Aorta (tissue), 5 donors: ENCODE data around the gene PTPRD. TPM values are rescaled to one million over a fixed set of nuclear protein-coding genes. Genes with fewer than 3 reads are reported as not detected.
"Not testable (repeated sequence)": the region's sequence is repeated elsewhere in the genome, so short reads cannot be mapped to it uniquely, and the experiment has no call there.

Experiments
- ATAC-seq: fragments of 200-7000 bp; cut with Tn5 transposase; one replicate; pipeline ENCODE4 v1.9.1; 2022; ENCODE audit warnings: moderate library complexity; ENCODE audit not compliant: low FRiP score
- DNase-seq, 2 donors: peaks; one replicate each; pipeline ENCODE4 v3.0.0-alpha.2; 2020
- H3K27ac ChIP-seq, 2 donors: one replicate each; pipeline ENCODE4 v1.5.1; 2013; ENCODE audit warnings: low read length in 2 of 2, mild to moderate bottlenecking in 2 of 2, moderate library complexity in 2 of 2, control low read depth in 1 of 2, inconsistent platforms in 1 of 2, low read depth in 1 of 2
- H3K27me3 ChIP-seq, 2 donors: one replicate each; pipeline ENCODE4 v1.6.1; 2013; ENCODE audit warnings: control low read depth in 1 of 2, low read length in 1 of 2, mild to moderate bottlenecking in 1 of 2, moderate library complexity in 1 of 2; ENCODE audit not compliant: insufficient read depth in 2 of 2, control insufficient read depth in 1 of 2
- H3K36me3 ChIP-seq, 2 donors: one replicate each; pipeline ENCODE4 v1.6.1; 2013; ENCODE audit warnings: control low read depth in 1 of 2, low read length in 1 of 2, mild to moderate bottlenecking in 1 of 2; ENCODE audit not compliant: insufficient read depth in 2 of 2, control insufficient read depth in 1 of 2
- H3K4me1 ChIP-seq, 2 donors: one replicate each; pipeline ENCODE4 v1.6.1; 2013; ENCODE audit warnings: low read length in 2 of 2, control low read depth in 1 of 2, mild to moderate bottlenecking in 1 of 2, moderate library complexity in 1 of 2; ENCODE audit not compliant: insufficient read depth in 2 of 2, control insufficient read depth in 1 of 2
- H3K4me3 ChIP-seq, 2 donors: one replicate each; pipeline ENCODE4 v1.5.1; 2013; ENCODE audit warnings: low read length in 2 of 2, control low read depth in 1 of 2, mild to moderate bottlenecking in 1 of 2
- H3K9me3 ChIP-seq: one replicate; pipeline ENCODE4 v1.6.1; 2013; ENCODE audit warnings: mild to moderate bottlenecking, low read length; ENCODE audit not compliant: control insufficient read depth
- WGBS, 2 donors: extraction: QIAGEN DNeasy Blood & Tissue Kit; methylation state at CpG; one replicate each; pipeline ENCODE4 v1.1.7; 2013; 5-methylcytosine and 5-hydroxymethylcytosine counted together
- intact Hi-C, 2 donors: fragments of 100-400 bp; cut with DNase I; formaldehyde crosslinking; loops; one replicate each; pipeline versions ENCODE4 v1.14.2 to v1.15.0; 2022
- polyA plus RNA-seq, 2 donors: library from polyadenylated mRNA; stranded (reverse); fragments of 200-250 nt; gene quantifications; one replicate each; pipeline ENCODE4 v1.2.3, GENCODE V29; 2013
- total RNA-seq, 2 donors: library from RNA; stranded (reverse); fragmentation: NEBNext Ultra II Directional; extraction: Animal tissue kit (Norgen Biotek cat#: 25700); gene quantifications; one replicate each; pipeline ENCODE4 v1.2.1, GENCODE V29; 2021
- donor health status: healthy with polysubstance abuse.
- donor health status: Bipolar disorder and iron deficiency.
- donor health status: DM: no; HTN: no; CAD: no.
- donor health status: DM: no; HTN: no; CAD: no.
- donor health status: DM: yes; HTN: yes; CAD: no.

PTPRD gene
- total and polyA plus RNA-seq, 4 donors, result 1.5 to 92.0 (median 29.4) TPM

DNA sequence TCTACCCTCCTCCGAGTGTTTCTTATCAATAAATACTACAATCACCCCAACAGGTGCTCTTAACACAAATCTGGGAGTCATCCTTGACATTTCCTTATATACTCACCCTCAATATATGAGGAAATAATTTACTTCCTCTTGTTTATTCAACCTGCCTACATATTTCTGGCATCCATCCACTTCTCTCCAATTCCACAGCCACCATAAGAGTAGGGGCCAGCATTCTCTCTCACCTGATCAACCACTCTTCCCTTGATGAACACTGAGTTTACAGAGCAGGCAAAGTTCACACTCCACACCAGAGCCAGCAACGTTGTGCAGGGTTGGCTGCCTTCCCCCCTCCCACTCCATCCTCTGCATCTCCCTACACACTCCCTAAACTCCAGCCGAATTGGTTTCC, 1908.9 kb downstream of the PTPRD start:
- no peaks in the 10 kb centered on the region for H3K36me3 ChIP-seq
- H3K27ac ChIP-seq, result no peak overlapping the region
- no peak overlapping the region for H3K4me3 ChIP-seq
- 62 to 68% methylated on average over 3 of the region's 3 CpGs for WGBS, 2 donors
- H3K9me3 ChIP-seq, result no peaks in the 10 kb centered on the region
- H3K4me1 ChIP-seq, result no peaks in the 10 kb centered on the region
- H3K27me3 ChIP-seq, result no peaks in the 10 kb centered on the region
- no peak for DNase-seq
- ATAC-seq, result no peak
- intact Hi-C loops, result no loop called here

DNA sequence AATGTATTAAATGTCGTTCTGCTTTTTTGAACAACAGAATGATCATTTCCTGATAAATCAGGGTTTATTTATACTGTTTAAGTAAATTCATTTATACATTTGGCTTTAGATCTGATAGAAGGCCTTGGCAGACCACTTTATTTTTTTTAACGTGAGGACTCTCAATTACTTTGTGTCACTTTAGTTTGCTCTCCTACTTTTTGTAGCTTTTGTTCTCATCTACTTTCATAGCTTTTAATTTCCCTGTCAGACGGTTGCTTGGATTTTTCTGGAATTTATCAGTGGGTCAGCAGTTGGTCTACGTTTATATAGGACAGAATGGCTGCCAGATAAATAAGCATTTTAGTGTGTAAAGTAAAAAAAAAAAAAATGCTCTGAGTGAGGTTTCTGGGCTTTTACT, 1910.9 kb downstream of the PTPRD start:
- H3K4me1 ChIP-seq, result no peaks in the 10 kb centered on the region
- no peaks in the 10 kb centered on the region for H3K27me3 ChIP-seq
- H3K9me3 ChIP-seq, result no peaks in the 10 kb centered on the region
- no peak overlapping the region for H3K27ac ChIP-seq
- no peaks in the 10 kb centered on the region for H3K36me3 ChIP-seq
- H3K4me3 ChIP-seq, result no peak overlapping the region
- intact Hi-C loops, result no loop called here
- 29 to 30% methylated on average over 4 of the region's 4 CpGs for WGBS, 2 donors
- DNase-seq, result no peak
- ATAC-seq, result no peak

DNA sequence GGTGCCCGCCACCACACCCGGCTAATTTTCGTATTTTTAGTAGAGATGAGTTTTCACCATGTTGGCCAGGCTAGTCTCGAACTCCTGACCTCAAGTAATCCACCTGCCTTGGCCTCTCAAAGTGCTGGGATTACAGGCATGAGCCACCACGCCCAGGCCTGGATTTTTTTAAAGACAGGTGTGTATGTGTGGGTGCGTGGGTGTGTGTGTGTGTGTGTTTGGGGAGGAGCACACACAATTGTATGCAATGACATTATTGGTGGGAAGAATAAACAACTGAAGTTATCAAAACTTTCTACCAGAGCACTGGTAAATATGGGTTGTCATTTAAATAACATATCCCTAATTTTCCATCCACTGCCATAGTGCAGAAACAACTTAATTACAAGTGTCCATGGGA, 1915.2 kb downstream of the PTPRD start:
- WGBS, 2 donors, result 95 to 97% methylated on average over 6 of the region's 6 CpGs
- H3K4me3 ChIP-seq, H3K9me3 ChIP-seq, ATAC-seq, H3K4me1 ChIP-seq, DNase-seq, H3K27ac ChIP-seq, H3K27me3 ChIP-seq, intact Hi-C loops, H3K36me3 ChIP-seq: not testable (repeated sequence)

GRCh38 chr9:8696516-8696915, 1916.3 kb downstream of the PTPRD start:
- Histone ChIP-seq H3K4me3 (no peak overlapping the region), H3K36me3 (no peaks in the 10 kb centered on the region), H3K27ac (no peak overlapping the region), H3K9me3 (no peaks in the 10 kb centered on the region), H3K4me1 (no peaks in the 10 kb centered on the region), H3K27me3 (no peaks in the 10 kb centered on the region)
- 71 to 78% methylated on average over 6 of the region's 6 CpGs for WGBS, 2 donors
- ATAC-seq (no peak), DNase-seq (no peak)
- intact Hi-C loops, result no loop called here

DNA sequence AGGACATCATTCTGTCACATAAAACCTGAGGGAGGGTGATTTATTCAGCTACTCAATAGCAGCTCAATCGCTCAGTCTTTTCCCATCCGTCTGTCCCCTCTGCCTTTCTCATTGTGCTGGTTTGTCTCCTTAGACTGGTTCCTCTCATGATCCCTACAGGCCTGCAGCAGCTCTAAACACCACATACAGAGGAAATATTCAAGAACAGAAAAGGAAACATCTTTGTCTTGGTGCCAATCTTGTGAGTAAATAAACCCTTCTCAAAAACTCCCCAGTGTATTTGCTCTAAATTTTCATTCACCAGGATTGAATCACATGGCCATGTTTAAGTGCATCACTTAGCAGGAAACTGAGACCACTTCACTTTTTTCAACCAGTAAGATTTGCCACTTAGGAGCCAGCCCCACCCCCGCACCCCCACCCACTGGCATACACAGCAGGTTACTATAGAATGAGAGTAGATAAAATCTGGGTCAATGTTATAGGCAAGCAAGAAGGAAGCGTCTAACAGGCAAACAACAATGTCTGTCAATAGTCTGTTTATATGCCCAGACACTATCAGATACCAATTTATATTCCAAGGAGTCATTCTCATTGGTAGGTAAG, 1917.7 kb downstream of the PTPRD start:
- Histone ChIP-seq H3K9me3 (no peaks in the 10 kb centered on the region), H3K27me3 (no peaks in the 10 kb centered on the region), H3K27ac (no peak overlapping the region), H3K4me1 (no peaks in the 10 kb centered on the region), H3K4me3 (no peak overlapping the region), H3K36me3 (no peaks in the 10 kb centered on the region)
- intact Hi-C loops, result no loop called here
- ATAC-seq, result no peak
- WGBS, 2 donors, result 89 to 94% methylated on average over 4 of the region's 4 CpGs
- no peak for DNase-seq

- intact Hi-C loops, result no loop called here
- whole genome bisulfite sequencing, 2 donors, result 82% methylated on average over 6 of the region's 6 CpGs
These were observed 1919.3 kb downstream of the PTPRD start for GRCh38 chr9:8693464-8693863.

GRCh38 chr9:8686516-8686915, 1926.3 kb downstream of the PTPRD start:
- DNase-seq (no peak), ATAC-seq (no peak)
- Histone ChIP-seq H3K27me3 (no peaks in the 10 kb centered on the region), H3K4me3 (no peak overlapping the region), H3K9me3 (no peaks in the 10 kb centered on the region), H3K36me3 (no peaks in the 10 kb centered on the region), H3K4me1 (peaks cover 0 to 2% of the 10 kb centered on the region in 2 donors), H3K27ac (no peak overlapping the region)
- WGBS, 2 donors, result 4 to 9% methylated on average over 2 of the region's 2 CpGs
- intact Hi-C loops, result loop anchor here in 1 of 2 donors (10.0 kb wide), 2 partner anchors 168 to 182 kb away; no protein-coding TSS in a partner anchor

More at GRCh38 chr9:8693464-8693863, 1919.3 kb downstream of the PTPRD start:
- DNase-seq (no peak), ATAC-seq (no peak)
- Histone ChIP-seq H3K9me3 (no peaks in the 10 kb centered on the region), H3K27ac (no peak overlapping the region), H3K36me3 (no peaks in the 10 kb centered on the region), H3K4me1 (no peaks in the 10 kb centered on the region), H3K27me3 (no peaks in the 10 kb centered on the region), H3K4me3 (no peak overlapping the region)

DNA sequence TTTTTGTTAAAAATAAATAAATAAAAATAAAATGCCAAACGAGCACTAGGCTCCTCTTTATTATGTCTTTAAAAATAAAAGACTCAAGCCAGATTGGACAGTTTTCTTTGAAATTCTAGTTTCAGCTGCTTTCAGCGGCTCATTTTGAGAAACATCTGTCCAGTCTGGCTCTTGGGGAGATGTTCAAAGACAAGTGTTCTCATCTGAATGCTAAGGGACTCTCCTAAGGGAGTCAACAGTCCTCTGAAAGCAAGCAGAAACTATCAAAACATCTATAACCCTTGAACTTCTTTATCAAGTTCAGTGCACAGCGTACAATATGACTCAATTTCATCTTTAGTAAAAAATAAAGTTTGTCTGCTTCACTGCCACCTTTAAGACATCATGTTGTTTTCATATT, 1927.0 kb downstream of the PTPRD start:
- no peak overlapping the region for H3K27ac ChIP-seq
- intact Hi-C loops, result loop anchor here in 1 of 2 donors (10.0 kb wide), 2 partner anchors 169 to 181 kb away; no protein-coding TSS in a partner anchor

GRCh38 chr9:8684978-8685708, 1927.7 kb downstream of the PTPRD start:
- DNase-seq (no peak), ATAC-seq (no peak)
- 69 to 75% methylated on average over 4 of the region's 4 CpGs for WGBS, 2 donors
- intact Hi-C loops, result loop anchor here in 1 of 2 donors (10.0 kb wide), 2 partner anchors 170 to 180 kb away; no protein-coding TSS in a partner anchor
- Histone ChIP-seq H3K4me3 (no peak overlapping the region), H3K27me3 (no peaks in the 10 kb centered on the region), H3K36me3 (no peaks in the 10 kb centered on the region), H3K27ac (no peak overlapping the region), H3K4me1 (peaks cover 0 to 2% of the 10 kb centered on the region in 2 donors), H3K9me3 (no peaks in the 10 kb centered on the region)

More for the DNA sequence above, 1927.0 kb downstream of the PTPRD start:
- H3K4me3 ChIP-seq, result no peak overlapping the region
- DNase-seq, result no peak
- no peaks in the 10 kb centered on the region for H3K36me3 ChIP-seq
- H3K27me3 ChIP-seq, result no peaks in the 10 kb centered on the region
- 88 to 89% methylated on average over 3 of the region's 3 CpGs for WGBS, 2 donors
- H3K9me3 ChIP-seq, result no peaks in the 10 kb centered on the region
- peaks cover 0 to 2% of the 10 kb centered on the region in 2 donors for H3K4me1 ChIP-seq
- ATAC-seq, result no peak
